IMR-90 (cell line): ENCODE results near the gene KRTAP10-6. TPM values are rescaled to one million over a fixed set of nuclear protein-coding genes. Genes with fewer than 3 reads are reported as not detected.

Experiments used
- ATAC-seq: fragments of 200-7000 bp; cut with Tn5 transposase; 2 replicates; pipeline ENCODE4 v1.9.1; 2020; ENCODE audit warnings: low read depth, mild to moderate bottlenecking, moderate library complexity
- BruUV-seq: library from RNA; stranded (reverse); fragments of 400-500 nt; replicated peaks from 2 replicates; lab custom pipeline; 2021; lab: Mats Ljungman, UMichigan
- CTCF ChIA-PET: fragments of 300-600 bp; formaldehyde crosslinking; extraction: SDS; loops from one replicate; lab custom pipeline; 2021; ENCODE audit warnings: antibody characterized with exemption; lab: Yijun Ruan, JAX
- POLR2A ChIA-PET: fragments of 300-600 bp; sonication (Branson Sonifier 250); formaldehyde crosslinking; loops from one replicate; lab custom pipeline; 2022; ENCODE audit warnings: antibody characterized with exemption; ENCODE audit not compliant: unreplicated experiment; lab: Charles Lee
- DNase-seq: peaks from one replicate; pipeline ENCODE4 v3.0.0; 2013
- H2AFZ ChIP-seq: replicated peaks from 2 replicates; pipeline ENCODE3; 2013; ENCODE audit warnings: low read length, mild to moderate bottlenecking; ENCODE audit not compliant: poor library complexity
- H2AK5ac ChIP-seq: 2 replicates; pipeline ENCODE4 v1.6.1; 2013; ENCODE audit warnings: low read depth, low read length, inconsistent platforms
- H2AK9ac ChIP-seq: replicated peaks from 2 replicates; pipeline ENCODE3; 2013; ENCODE audit warnings: mild to moderate bottlenecking, low read depth, low read length, moderate library complexity; ENCODE audit not compliant: poor library complexity
- H2BK120ac ChIP-seq: 2 replicates; pipeline ENCODE4 v1.6.1; 2013; ENCODE audit warnings: low read depth, low read length, inconsistent platforms
- H2BK15ac ChIP-seq: 3 replicates; pipeline ENCODE4 v1.6.1; 2013; ENCODE audit warnings: low read depth, low read length, inconsistent platforms
- H2BK20ac ChIP-seq: 2 replicates; pipeline ENCODE4 v1.6.1; 2013; ENCODE audit warnings: low read depth, mild to moderate bottlenecking, inconsistent platforms, low read length, moderate library complexity
- H2BK5ac ChIP-seq: 2 replicates; pipeline ENCODE4 v1.6.1; 2013; ENCODE audit warnings: mild to moderate bottlenecking, low read depth, low read length, inconsistent platforms; ENCODE audit not compliant: poor library complexity, severe bottlenecking
- H3K14ac ChIP-seq: replicated peaks from 2 replicates; pipeline ENCODE4 v1.6.1; 2013; ENCODE audit warnings: low read depth, low read length, inconsistent platforms
- H3K18ac ChIP-seq: 2 replicates; pipeline ENCODE4 v1.6.1; 2013; ENCODE audit warnings: low read depth, low read length, control low read depth
- H3K23ac ChIP-seq: 2 replicates; pipeline ENCODE4 v1.6.1; 2013; ENCODE audit warnings: low read depth, low read length, inconsistent platforms
- H3K27ac ChIP-seq: 2 replicates; pipeline ENCODE4 v1.5.1; 2013; ENCODE audit warnings: mild to moderate bottlenecking, control low read depth, low read length; ENCODE audit not compliant: insufficient read depth
- H3K27me3 ChIP-seq: 2 replicates; pipeline ENCODE4 v1.6.1; 2013; ENCODE audit warnings: low read length; ENCODE audit not compliant: control insufficient read depth, insufficient read depth
- H3K36me3 ChIP-seq: 2 replicates; pipeline ENCODE4 v1.6.1; 2013; ENCODE audit warnings: low read length, mixed read lengths; ENCODE audit not compliant: control insufficient read depth, insufficient read depth
- H3K4ac ChIP-seq: 2 replicates; pipeline ENCODE4 v1.6.1; 2013; ENCODE audit warnings: low read depth, low read length, inconsistent platforms
- H3K4me1 ChIP-seq: 2 replicates; pipeline ENCODE4 v1.6.1; 2013; ENCODE audit warnings: low read length, mixed read lengths; ENCODE audit not compliant: control insufficient read depth, insufficient read depth
- H3K4me2 ChIP-seq: 2 replicates; pipeline ENCODE4 v1.6.1; 2013; ENCODE audit warnings: low read depth, mild to moderate bottlenecking, control low read depth, low read length, moderate library complexity
- H3K4me3 ChIP-seq: 2 replicates; pipeline ENCODE4 v1.5.1; 2013; ENCODE audit warnings: low read depth, mild to moderate bottlenecking, control low read depth, low read length, moderate library complexity; ENCODE audit not compliant: insufficient read depth
- H3K56ac ChIP-seq: 2 replicates; pipeline ENCODE4 v1.6.1; 2013; ENCODE audit warnings: low read length, inconsistent platforms; ENCODE audit not compliant: insufficient read depth; ENCODE audit errors: extremely low read depth
- H3K79me1 ChIP-seq, 2 experiments: 2 replicates each; pipeline ENCODE4 v1.6.1; 2013; ENCODE audit warnings: low read length in 2 of 2, inconsistent platforms in 1 of 2, low read depth in 1 of 2
- H3K9ac ChIP-seq: 2 replicates; pipeline ENCODE4 v1.6.1; 2013; ENCODE audit warnings: low read depth, low read length, control low read depth
- H3K9me1 ChIP-seq: 2 replicates; pipeline ENCODE4 v1.6.1; 2013; ENCODE audit warnings: low read length, inconsistent platforms; ENCODE audit not compliant: insufficient read depth
- H3K9me3 ChIP-seq: 2 replicates; pipeline ENCODE4 v1.6.1; 2013; ENCODE audit warnings: low read length; ENCODE audit not compliant: control insufficient read depth, insufficient read depth
- H4K20me1 ChIP-seq: 2 replicates; pipeline ENCODE4 v1.6.1; 2013; ENCODE audit warnings: low read length, inconsistent platforms; ENCODE audit not compliant: insufficient read depth
- H4K5ac ChIP-seq: 2 replicates; pipeline ENCODE4 v1.6.1; 2013; ENCODE audit warnings: mild to moderate bottlenecking, low read depth, low read length, control low read depth
- H4K8ac ChIP-seq, 2 experiments: 2 replicates each; pipeline ENCODE4 v1.6.1; 2013; ENCODE audit warnings: low read depth in 2 of 2, low read length in 2 of 2, control low read depth in 1 of 2, inconsistent platforms in 1 of 2
- H4K91ac ChIP-seq: 2 replicates; pipeline ENCODE4 v1.6.1; 2013; ENCODE audit warnings: low read depth, low read length, inconsistent platforms; ENCODE audit not compliant: insufficient read depth
- BHLHE40 ChIP-seq: fragments of 150-350 bp; IDR thresholded peaks from 2 replicates; pipeline ENCODE4 v1.6.1; 2016; ENCODE audit warnings: mild to moderate bottlenecking, low read depth, low read length
- CEBPB ChIP-seq: IDR thresholded peaks from 2 replicates; pipeline ENCODE4 v1.6.1; 2012; ENCODE audit warnings: low read depth, low read length, improper control_type of control experiment
- CHD1 ChIP-seq: IDR thresholded peaks from 2 replicates; pipeline ENCODE4 v1.6.1; 2012; ENCODE audit warnings: low read depth, low read length, improper control_type of control experiment
- FOS ChIP-seq: fragments of 150-350 bp; IDR thresholded peaks from 2 replicates; pipeline ENCODE4 v1.6.1; 2016; ENCODE audit warnings: low read depth, low read length
- MAFK ChIP-seq: IDR thresholded peaks from 2 replicates; pipeline ENCODE4 v1.6.1; 2012; ENCODE audit warnings: low read depth, low read length, improper control_type of control experiment
- MAZ ChIP-seq: IDR thresholded peaks from 2 replicates; pipeline ENCODE4 v1.6.1; 2012; ENCODE audit warnings: low read depth, mild to moderate bottlenecking, low read length, improper control_type of control experiment, moderate library complexity, borderline replicate concordance
- MXI1 ChIP-seq: IDR thresholded peaks from 2 replicates; pipeline ENCODE4 v1.6.1; 2012; ENCODE audit warnings: low read depth, mild to moderate bottlenecking, low read length, moderate library complexity, borderline replicate concordance
- NFE2L2 ChIP-seq: fragments of 150-350 bp; IDR thresholded peaks from 2 replicates; pipeline ENCODE4 v1.6.1; 2016; ENCODE audit warnings: low read depth, mild to moderate bottlenecking, low read length
- POLR2A ChIP-seq: IDR thresholded peaks from 2 replicates; pipeline ENCODE4 v1.6.1; 2012; ENCODE audit warnings: mild to moderate bottlenecking, low read depth, low read length
- RAD21 ChIP-seq: IDR thresholded peaks from 2 replicates; pipeline ENCODE4 v1.6.1; 2012; ENCODE audit warnings: low read length, improper control_type of control experiment
- RCOR1 ChIP-seq: IDR thresholded peaks from 2 replicates; pipeline ENCODE4 v1.6.1; 2012; ENCODE audit warnings: mild to moderate bottlenecking, low read length, improper control_type of control experiment; ENCODE audit not compliant: insufficient replicate concordance
- RFX5 ChIP-seq: IDR thresholded peaks from 2 replicates; pipeline ENCODE4 v1.8.0; 2012; ENCODE audit warnings: low read depth, mild to moderate bottlenecking, low read length, moderate library complexity
- SMC3 ChIP-seq: fragments of 150-350 bp; IDR thresholded peaks from 2 replicates; pipeline ENCODE4 v1.6.1; 2016; ENCODE audit warnings: low read depth, mild to moderate bottlenecking, antibody characterized with exemption, low read length, moderate library complexity
- WGBS, 2 experiments: methylation state at CpG; one replicate each; pipeline versions ENCODE4 v1.1.5 to v1.1.7; 2013; ENCODE audit warnings: missing lambda C conversion rate in 2 of 2; ENCODE audit not compliant: insufficient read length in 1 of 2; ENCODE audit errors: extremely low coverage in 2 of 2; 5-methylcytosine and 5-hydroxymethylcytosine counted together
- dilution Hi-C: fragments of 300-500 bp; cut with HindIII; formaldehyde crosslinking; loops from one replicate; pipeline ENCODE4 v1.14.3; 2018; ENCODE audit warnings: low sequenced_read_pairs; ENCODE audit not compliant: unreplicated experiment
- in situ Hi-C: fragments of 300-500 bp; cut with MboI; formaldehyde crosslinking; loops from 3 replicates; pipeline ENCODE4 v1.14.3; 2019; ENCODE audit warnings: low sequenced_read_pairs, inconsistent platforms, mixed read lengths
- intact Hi-C: fragments of 100-400 bp; cut with micrococcal nuclease; formaldehyde crosslinking; loops from 2 replicates; pipeline ENCODE4 v1.10.0; 2022
- polyA plus RNA-seq, 3 experiments: library from polyadenylated mRNA; depleted of rRNA; stranded (reverse); fragments of >200 nt; gene quantifications; 2 replicates each; pipeline ENCODE4 v1.2.3, GENCODE V29; 2012; ENCODE audit warnings: low replicate concordance in 1 of 3
- total RNA-seq: library from RNA; depleted of rRNA; stranded (reverse); fragments of >200 nt; gene quantifications from 2 replicates; pipeline ENCODE4 v1.2.3, GENCODE V29; 2012
- TF ChIP-seq, protein P1 (sequence below): fragments of 150-350 bp; IDR thresholded peaks from 2 replicates; pipeline ENCODE4 v1.6.1; 2017; ENCODE audit warnings: mild to moderate bottlenecking, antibody characterized with exemption, low read length, low read depth
- TF ChIP-seq, protein P2 (sequence below): fragments of 150-350 bp; IDR thresholded peaks from 2 replicates; pipeline ENCODE4 v1.6.1; 2016; ENCODE audit warnings: low read depth, mild to moderate bottlenecking, low read length, moderate library complexity, borderline replicate concordance
- TF ChIP-seq, protein P3 (sequence below): conservative IDR thresholded peaks from 2 replicates; pipeline ENCODE4 v1.5.1; 2012; ENCODE audit warnings: mild to moderate bottlenecking, low read depth, low read length, improper control_type of control experiment

The KRTAP10-6 gene
- total and polyA plus RNA-seq, 2 of the 4 experiments (the other 2 are of a cell fraction): not detected

- WGBS, 2 experiments: no CpG with 5 or more reads among the region's 4 CpGs
- Histone ChIP-seq H3K14ac (no peak overlapping the region), H2AK5ac (no peak overlapping the region), H3K9me1 (no peaks in the 10 kb centered on the region), H2BK15ac (no peak overlapping the region), H3K9me3 (peaks cover 4% of the 10 kb centered on the region), H3K9ac (no peak overlapping the region), H3K27ac (no peak overlapping the region), H3K4me2 (no peak overlapping the region), H3K79me1 (no peaks in the 10 kb centered on the region), H4K20me1 (no peaks in the 10 kb centered on the region), H4K91ac (no peak overlapping the region), H3K4me1 (no peaks in the 10 kb centered on the region), H2BK20ac (no peak overlapping the region), H3K56ac (no peak overlapping the region), H3K36me3 (no peaks in the 10 kb centered on the region), H2BK5ac (no peak overlapping the region), H4K5ac (no peak overlapping the region), H3K27me3 (peaks cover 3% of the 10 kb centered on the region; the same call in 1 of the 2 replicates), H4K8ac (no peak overlapping the region), H3K4me3 (no peak overlapping the region), H2AK9ac (no peak overlapping the region), H3K23ac (no peak overlapping the region), H3K4ac (no peak overlapping the region), H3K18ac (no peak overlapping the region), H2BK120ac (no peak overlapping the region), H2AFZ (no peak overlapping the region)
- ChIA-PET CTCF (no interaction called here), POLR2A (no interaction called here)
- DNase-seq: no peak
- TF ChIP-seq, protein P1, sequence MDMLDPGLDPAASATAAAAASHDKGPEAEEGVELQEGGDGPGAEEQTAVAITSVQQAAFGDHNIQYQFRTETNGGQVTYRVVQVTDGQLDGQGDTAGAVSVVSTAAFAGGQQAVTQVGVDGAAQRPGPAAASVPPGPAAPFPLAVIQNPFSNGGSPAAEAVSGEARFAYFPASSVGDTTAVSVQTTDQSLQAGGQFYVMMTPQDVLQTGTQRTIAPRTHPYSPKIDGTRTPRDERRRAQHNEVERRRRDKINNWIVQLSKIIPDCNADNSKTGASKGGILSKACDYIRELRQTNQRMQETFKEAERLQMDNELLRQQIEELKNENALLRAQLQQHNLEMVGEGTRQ: no peak
- TF ChIP-seq RAD21 (no peak), MAZ (no peak), NFE2L2 (no peak), MAFK (no peak), RFX5 (no peak), SMC3 (no peak), POLR2A (no peak), FOS (no peak), BHLHE40 (no peak), CEBPB (no peak), MXI1 (no peak), RCOR1 (no peak), CHD1 (no peak)
- TF ChIP-seq, protein P2, sequence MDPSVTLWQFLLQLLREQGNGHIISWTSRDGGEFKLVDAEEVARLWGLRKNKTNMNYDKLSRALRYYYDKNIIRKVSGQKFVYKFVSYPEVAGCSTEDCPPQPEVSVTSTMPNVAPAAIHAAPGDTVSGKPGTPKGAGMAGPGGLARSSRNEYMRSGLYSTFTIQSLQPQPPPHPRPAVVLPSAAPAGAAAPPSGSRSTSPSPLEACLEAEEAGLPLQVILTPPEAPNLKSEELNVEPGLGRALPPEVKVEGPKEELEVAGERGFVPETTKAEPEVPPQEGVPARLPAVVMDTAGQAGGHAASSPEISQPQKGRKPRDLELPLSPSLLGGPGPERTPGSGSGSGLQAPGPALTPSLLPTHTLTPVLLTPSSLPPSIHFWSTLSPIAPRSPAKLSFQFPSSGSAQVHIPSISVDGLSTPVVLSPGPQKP: no peak
- TF ChIP-seq, protein P3, sequence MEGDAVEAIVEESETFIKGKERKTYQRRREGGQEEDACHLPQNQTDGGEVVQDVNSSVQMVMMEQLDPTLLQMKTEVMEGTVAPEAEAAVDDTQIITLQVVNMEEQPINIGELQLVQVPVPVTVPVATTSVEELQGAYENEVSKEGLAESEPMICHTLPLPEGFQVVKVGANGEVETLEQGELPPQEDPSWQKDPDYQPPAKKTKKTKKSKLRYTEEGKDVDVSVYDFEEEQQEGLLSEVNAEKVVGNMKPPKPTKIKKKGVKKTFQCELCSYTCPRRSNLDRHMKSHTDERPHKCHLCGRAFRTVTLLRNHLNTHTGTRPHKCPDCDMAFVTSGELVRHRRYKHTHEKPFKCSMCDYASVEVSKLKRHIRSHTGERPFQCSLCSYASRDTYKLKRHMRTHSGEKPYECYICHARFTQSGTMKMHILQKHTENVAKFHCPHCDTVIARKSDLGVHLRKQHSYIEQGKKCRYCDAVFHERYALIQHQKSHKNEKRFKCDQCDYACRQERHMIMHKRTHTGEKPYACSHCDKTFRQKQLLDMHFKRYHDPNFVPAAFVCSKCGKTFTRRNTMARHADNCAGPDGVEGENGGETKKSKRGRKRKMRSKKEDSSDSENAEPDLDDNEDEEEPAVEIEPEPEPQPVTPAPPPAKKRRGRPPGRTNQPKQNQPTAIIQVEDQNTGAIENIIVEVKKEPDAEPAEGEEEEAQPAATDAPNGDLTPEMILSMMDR: no peak
- dilution Hi-C loops: no loop called here
- intact Hi-C loops: no loop called here
- in situ Hi-C loops: no loop called here
- no TSS peak for BruUV-seq
- ATAC-seq: no peak
These were observed 21.0 kb downstream of the KRTAP10-6 start for GRCh38 chr21:44571296-44571695.
